ENCODE measurements around the gene CANX. TPM values are rescaled to one million over a fixed set of nuclear protein-coding genes. Genes with fewer than 3 reads are reported as not detected.

Gene CANX
- total and polyA plus RNA-seq, 9 of the 15 experiments (the other 6 are each of a cell fraction or from before 2014, with no cell fraction given), result 155 to 893 (median 589) TPM

- DNase-seq (ENCODE audit: extremely low read depth in 1 of 4, low spot score in 3 of 4), result no peak
- no peaks in the 10 kb centered on the region for H3K27me3 ChIP-seq (ENCODE audit: control insufficient read depth in 2 of 2, insufficient read depth in 2 of 2, low read length in 2 of 2)
- no peaks in the 10 kb centered on the region for H4K20me1 ChIP-seq (replicated peaks; ENCODE audit: control insufficient read depth, insufficient read depth, low read length)
- ChIA-PET CTCF (ENCODE audit: low intra/inter-chr PET ratio) (no interaction called here), POLR2A (interaction anchor here (1.6 kb wide), 1 partner anchor 13 kb away, joined by 5 read pairs; no protein-coding TSS in a partner anchor)
- WGBS (ENCODE audit: insufficient coverage, low coverage, missing lambda C conversion rate), result 85% methylated on average over 5 of the region's 5 CpGs
- no peak overlapping the region for H3K4me2 ChIP-seq (ENCODE audit: insufficient read depth, low read length)
- no peak overlapping the region for H3K4me3 ChIP-seq
- H3K36me3 ChIP-seq (ENCODE audit: control insufficient read depth, insufficient read depth, low read length), result peaks cover 52% of the 10 kb centered on the region
- peaks cover 0 to 6% of the 10 kb centered on the region in 2 experiments; a peak in 1 of 5 replicates for H3K4me1 ChIP-seq (replicated peaks in 1 of 2; ENCODE audit: control insufficient read depth in 2 of 2, insufficient read depth in 2 of 2, low read length in 2 of 2)
- no peak for FAIRE-seq
- H3K9me1 ChIP-seq (ENCODE audit: control insufficient read depth, insufficient read depth, low read length), result peaks cover 8% of the 10 kb centered on the region
- no peaks in the 10 kb centered on the region for H3K79me2 ChIP-seq (ENCODE audit: control insufficient read depth, insufficient read depth, low read length)
- H3K9me3 ChIP-seq (replicated peaks; ENCODE audit: control insufficient read depth, insufficient read depth, low read depth, low read length), result no peaks in the 10 kb centered on the region
- no peak for ATAC-seq
- no peak overlapping the region for H2AFZ ChIP-seq (ENCODE audit: low read depth, low read length)
- intact Hi-C loops (cut with micrococcal nuclease) (no loop called here), in situ Hi-C loops (cut with MboI) (no loop called here)
- no TSS peak for BruUV-seq (replicated peaks)
- no peak overlapping the region for H3K9ac ChIP-seq (ENCODE audit: insufficient read depth in 1 of 2, low read depth in 2 of 2, low read length in 2 of 2)
- no peak overlapping the region for H3K27ac ChIP-seq (ENCODE audit: extremely low read depth, low read depth, low read length)
- TF ChIP-seq CHD4 (IDR thresholded peaks at IDR 0.05; ENCODE audit: insufficient read depth, insufficient replicate concordance, low read depth, low read length, poor library complexity, severe bottlenecking) (no peak), POLR2G (IDR thresholded peaks at IDR 0.05; ENCODE audit: low read depth, low read length) (no peak), HNRNPUL1 (IDR thresholded peaks at IDR 0.05; ENCODE audit: low read length) (no peak), ESRRA (IDR thresholded peaks at IDR 0.05; ENCODE audit: borderline replicate concordance, low read depth) (no peak), ZC3H8 (IDR thresholded peaks at IDR 0.05) (no peak)
Observed at GRCh38 chr5:179778591-179778990, 79.8 kb downstream of the CANX start.

GRCh38 chr5:179779826-179780225 is 81.1 kb downstream of the CANX start:
- H3K4me3 ChIP-seq, result no peak overlapping the region
- in situ Hi-C loops (cut with MboI) (no loop called here), intact Hi-C loops (cut with micrococcal nuclease) (no loop called here)
- peaks cover 7% of the 10 kb centered on the region for H3K9me1 ChIP-seq (ENCODE audit: control insufficient read depth, insufficient read depth, low read length)
- no peak overlapping the region for H3K9ac ChIP-seq (ENCODE audit: insufficient read depth in 1 of 2, low read depth in 2 of 2, low read length in 2 of 2)
- WGBS (ENCODE audit: insufficient coverage, low coverage, missing lambda C conversion rate), result 79% methylated on average over 4 of the region's 4 CpGs
- no peaks in the 10 kb centered on the region for H3K79me2 ChIP-seq (ENCODE audit: control insufficient read depth, insufficient read depth, low read length)
- no peak overlapping the region for H2AFZ ChIP-seq (ENCODE audit: low read depth, low read length)
- ATAC-seq (no peak), FAIRE-seq (no peak), DNase-seq (ENCODE audit: extremely low read depth in 1 of 4, low spot score in 3 of 4) (no peak)
- H3K27me3 ChIP-seq (ENCODE audit: control insufficient read depth in 2 of 2, insufficient read depth in 2 of 2, low read length in 2 of 2), result no peaks in the 10 kb centered on the region
- CTCF ChIA-PET (ENCODE audit: low intra/inter-chr PET ratio), result no interaction called here
- H3K9me3 ChIP-seq (replicated peaks; ENCODE audit: control insufficient read depth, insufficient read depth, low read depth, low read length), result no peaks in the 10 kb centered on the region
- peaks cover 0 to 1% of the 10 kb centered on the region in 2 experiments; a peak in 1 of 5 replicates for H3K4me1 ChIP-seq (replicated peaks in 1 of 2; ENCODE audit: control insufficient read depth in 2 of 2, insufficient read depth in 2 of 2, low read length in 2 of 2)
- H4K20me1 ChIP-seq (replicated peaks; ENCODE audit: control insufficient read depth, insufficient read depth, low read length), result no peaks in the 10 kb centered on the region
- peaks cover 40% of the 10 kb centered on the region for H3K36me3 ChIP-seq (ENCODE audit: control insufficient read depth, insufficient read depth, low read length)
- no peak overlapping the region for H3K27ac ChIP-seq (ENCODE audit: extremely low read depth, low read depth, low read length)
- POLR2A ChIA-PET, result interaction anchor here (0.9 to 1.6 kb wide), 2 partner anchors 12 to 14 kb away, joined by 5 read pairs; partner anchors contain the start of gene LTC4S
- BruUV-seq (replicated peaks), result no TSS peak
- H3K4me2 ChIP-seq (ENCODE audit: insufficient read depth, low read length), result no peak overlapping the region
- no peak for TF ChIP-seq HOXB6 (CRISPR knock-in tag; IDR thresholded peaks at IDR 0.05; ENCODE audit: borderline replicate concordance)
- TF ChIP-seq MTA3 (IDR thresholded peaks at IDR 0.05; ENCODE audit: borderline replicate concordance), result no peak
- TF ChIP-seq ZNF717 (CRISPR knock-in tag; IDR thresholded peaks at IDR 0.05), result no peak
- TF ChIP-seq ZNF436 (CRISPR knock-in tag; IDR thresholded peaks at IDR 0.05), result no peak
- TF ChIP-seq ESRRA (IDR thresholded peaks at IDR 0.05; ENCODE audit: borderline replicate concordance, low read depth), result no peak
- no peak for TF ChIP-seq NR2F6 (CRISPR knock-in tag; IDR thresholded peaks at IDR 0.05)
- no peak for TF ChIP-seq ATF7 (IDR thresholded peaks at IDR 0.05)
- no peak for TF ChIP-seq NR0B1 (IDR thresholded peaks at IDR 0.05; ENCODE audit: partially characterized antibody)
- TF ChIP-seq CHAMP1 (IDR thresholded peaks at IDR 0.05), result no peak
- no peak for TF ChIP-seq HNRNPLL (IDR thresholded peaks at IDR 0.05; ENCODE audit: low read depth, low read length, poor library complexity, severe bottlenecking)
